Neuronal stem cell (in vitro differentiated cells): ENCODE data around the gene SIPA1.
"Not testable (repeated sequence)": the region's sequence is repeated elsewhere in the genome, so short reads cannot be mapped to it uniquely, and the experiment has no call there.

Experiments
- DNase-seq: peaks from one replicate; pipeline ENCODE4 v3.0.0-alpha.2; 2013; ENCODE audit warnings: low spot score
- H2AFZ ChIP-seq: one replicate; pipeline ENCODE4 v1.6.1; 2013; ENCODE audit warnings: mild to moderate bottlenecking, low read length, inconsistent platforms
- H2AK5ac ChIP-seq: 2 replicates; pipeline ENCODE4 v1.6.1; 2013; ENCODE audit warnings: low read depth, mild to moderate bottlenecking, inconsistent platforms, low read length, moderate library complexity, mixed read lengths
- H2BK120ac ChIP-seq: 2 replicates; pipeline ENCODE4 v1.6.1; 2013; ENCODE audit warnings: low read depth, mild to moderate bottlenecking, inconsistent platforms, low read length, moderate library complexity, mixed read lengths
- H2BK12ac ChIP-seq: one replicate; pipeline ENCODE4 v1.6.1; 2013; ENCODE audit warnings: low read length, inconsistent platforms
- H2BK15ac ChIP-seq: 2 replicates; pipeline ENCODE4 v1.6.1; 2013; ENCODE audit warnings: mild to moderate bottlenecking, low read length, inconsistent platforms, mixed read lengths
- H2BK5ac ChIP-seq: one replicate; pipeline ENCODE4 v1.6.1; 2013; ENCODE audit warnings: inconsistent platforms, mild to moderate bottlenecking, low read length, moderate library complexity
- H3K14ac ChIP-seq: one replicate; pipeline ENCODE4 v1.6.1; 2013; ENCODE audit warnings: low read length, inconsistent platforms
- H3K18ac ChIP-seq: 2 replicates; pipeline ENCODE4 v1.6.1; 2013; ENCODE audit warnings: low read length, inconsistent platforms
- H3K23ac ChIP-seq: 2 replicates; pipeline ENCODE4 v1.6.1; 2013; ENCODE audit warnings: low read depth, mild to moderate bottlenecking, mixed read lengths, low read length, inconsistent platforms; ENCODE audit not compliant: poor library complexity
- H3K27ac ChIP-seq: replicated peaks from 3 replicates; pipeline ENCODE4 v1.5.1; 2013; ENCODE audit warnings: low read length, inconsistent platforms
- H3K27me3 ChIP-seq, 3 experiments: 2 replicates each; pipeline ENCODE4 v1.6.1; 2013; ENCODE audit warnings: low read length in 3 of 3, mild to moderate bottlenecking in 2 of 3, inconsistent platforms in 1 of 3, low read depth in 1 of 3, mixed read lengths in 1 of 3, moderate library complexity in 1 of 3; ENCODE audit not compliant: control insufficient read depth in 3 of 3, insufficient read depth in 3 of 3
- H3K36me3 ChIP-seq, 2 donors: replicated peaks in 1 of 2; 2 replicates each; pipeline ENCODE4 v1.6.1; 2013; ENCODE audit warnings: low read length in 2 of 2; ENCODE audit not compliant: control insufficient read depth in 2 of 2, insufficient read depth in 2 of 2
- H3K4ac ChIP-seq: 2 replicates; pipeline ENCODE4 v1.6.1; 2013; ENCODE audit warnings: inconsistent platforms, mild to moderate bottlenecking, low read length, moderate library complexity
- H3K4me1 ChIP-seq, 2 donors: 1 replicate in 1 of 2; 2 replicates in 1 of 2; pipeline ENCODE4 v1.6.1; 2013; ENCODE audit warnings: low read length in 2 of 2, low read depth in 1 of 2; ENCODE audit not compliant: control insufficient read depth in 2 of 2, insufficient read depth in 1 of 2
- H3K4me2 ChIP-seq: one replicate; pipeline ENCODE4 v1.6.1; 2013; ENCODE audit warnings: mild to moderate bottlenecking, low read length, inconsistent platforms; ENCODE audit not compliant: insufficient read depth, poor library complexity, severe bottlenecking
- H3K4me3 ChIP-seq, 2 donors: 2 replicates each; pipeline ENCODE4 v1.5.1; 2013; ENCODE audit warnings: low read length in 2 of 2, mild to moderate bottlenecking in 2 of 2, inconsistent platforms in 1 of 2, moderate library complexity in 1 of 2
- H3K79me1 ChIP-seq: one replicate; pipeline ENCODE4 v1.6.1; 2013; ENCODE audit warnings: low read depth, mild to moderate bottlenecking, inconsistent platforms, low read length, moderate library complexity
- H3K9ac ChIP-seq: one replicate; pipeline ENCODE4 v1.6.1; 2013; ENCODE audit warnings: mild to moderate bottlenecking, low read depth, low read length, inconsistent platforms; ENCODE audit not compliant: poor library complexity
- H3K9me3 ChIP-seq, 2 donors: replicated peaks in 1 of 2; 2 replicates each; pipeline versions ENCODE3 to v1.6.1; 2013; ENCODE audit warnings: low read length in 2 of 2, mild to moderate bottlenecking in 2 of 2, inconsistent platforms in 1 of 2, low read depth in 1 of 2, mixed read lengths in 1 of 2, moderate library complexity in 1 of 2; ENCODE audit not compliant: control insufficient read depth in 2 of 2, insufficient read depth in 1 of 2
- H4K8ac ChIP-seq: one replicate; pipeline ENCODE4 v1.6.1; 2013; ENCODE audit warnings: low read depth, mild to moderate bottlenecking, inconsistent platforms, low read length, moderate library complexity
- H4K91ac ChIP-seq: one replicate; pipeline ENCODE4 v1.6.1; 2013; ENCODE audit warnings: low read length, low read depth, mild to moderate bottlenecking, inconsistent platforms; ENCODE audit not compliant: poor library complexity
- WGBS, 2 donors: extraction: QIAGEN DNeasy Blood & Tissue Kit; methylation state at CpG; one replicate each; pipeline ENCODE4 v1.1.7; 2013; ENCODE audit warnings: missing lambda C conversion rate in 2 of 2, mixed read lengths in 1 of 2; ENCODE audit not compliant: insufficient read length in 2 of 2, insufficient replicate concordance in 1 of 2; ENCODE audit errors: extremely low coverage in 2 of 2; 5-methylcytosine and 5-hydroxymethylcytosine counted together

Gene SIPA1

GRCh38 chr11:65639228-65639597, 1.3 kb downstream of the SIPA1 start:
- H3K4me1 ChIP-seq: peaks cover 16 to 25% of the 10 kb centered on the region in 2 donors
- not testable (repeated sequence) for H2BK12ac ChIP-seq, H4K91ac ChIP-seq, H3K4me3 ChIP-seq, H3K23ac ChIP-seq, DNase-seq, H2BK5ac ChIP-seq, H2BK15ac ChIP-seq, H3K9me3 ChIP-seq, H2BK120ac ChIP-seq, H3K9ac ChIP-seq, H3K18ac ChIP-seq, H3K4me2 ChIP-seq, H2AFZ ChIP-seq, H3K14ac ChIP-seq, H3K27ac ChIP-seq, H4K8ac ChIP-seq, H3K4ac ChIP-seq, H3K27me3 ChIP-seq
- H2AK5ac ChIP-seq: peak overlapping the region; percentile 68
- H3K36me3 ChIP-seq: peaks cover 28 to 45% of the 10 kb centered on the region in 2 donors
- H3K79me1 ChIP-seq: peaks cover 11% of the 10 kb centered on the region
- no CpG with 5 or more reads among the region's 9 CpGs for WGBS, 2 donors

- peaks cover 16 to 25% of the 10 kb centered on the region in 2 donors for H3K4me1 ChIP-seq
- peaks cover 0 to 3% (median 0%) of the 10 kb centered on the region in 3 experiments for H3K27me3 ChIP-seq
- no peak overlapping the region for H3K4ac ChIP-seq
- H3K4me3 ChIP-seq: no peak overlapping the region
- H3K27ac ChIP-seq: no peak overlapping the region
- no peak overlapping the region for H3K4me2 ChIP-seq
- no peak overlapping the region for H4K8ac ChIP-seq
- no peak for DNase-seq
- peaks cover 22 to 42% of the 10 kb centered on the region in 2 donors for H3K36me3 ChIP-seq
- no peak overlapping the region for H2AFZ ChIP-seq
- peaks cover 0 to 1% of the 10 kb centered on the region in 2 donors for H3K9me3 ChIP-seq
- no peak overlapping the region for H4K91ac ChIP-seq
- H3K79me1 ChIP-seq: peaks cover 10% of the 10 kb centered on the region
- no peak overlapping the region for H2BK15ac ChIP-seq
- H3K23ac ChIP-seq: no peak overlapping the region
- H2AK5ac ChIP-seq: peak overlapping the region; percentile 89
- H3K9ac ChIP-seq: no peak overlapping the region
- H3K14ac ChIP-seq: no peak overlapping the region
- no peak overlapping the region for H2BK5ac ChIP-seq
- no peak overlapping the region for H3K18ac ChIP-seq
- H2BK12ac ChIP-seq: no peak overlapping the region
- H2BK120ac ChIP-seq: no peak overlapping the region
- WGBS, 2 donors: no CpG with 5 or more reads among the region's 8 CpGs
Observed at GRCh38 chr11:65639623-65640482, 2.0 kb downstream of the SIPA1 start.

- H4K91ac ChIP-seq: no peak overlapping the region
- H3K9me3 ChIP-seq: no peaks in the 10 kb centered on the region
- no peak overlapping the region for H3K27ac ChIP-seq
- H3K79me1 ChIP-seq: peaks cover 7% of the 10 kb centered on the region
- peak overlapping the region; percentile 8 for H3K14ac ChIP-seq
- no peak overlapping the region for H3K4me3 ChIP-seq
- no peak overlapping the region for H2BK120ac ChIP-seq
- H3K4me2 ChIP-seq: no peak overlapping the region
- no peak overlapping the region for H3K18ac ChIP-seq
- H3K4ac ChIP-seq: no peak overlapping the region
- H2AFZ ChIP-seq: no peak overlapping the region
- no peak overlapping the region for H3K9ac ChIP-seq
- H3K36me3 ChIP-seq: peaks cover 13 to 35% of the 10 kb centered on the region in 2 donors
- H2BK15ac ChIP-seq: peak overlapping the region; percentile 30
- peak overlapping the region; percentile 41 for H2BK12ac ChIP-seq
- peak overlapping the region; percentile 57 for H3K23ac ChIP-seq
- no CpG with 5 or more reads among the region's 35 CpGs for WGBS, 2 donors
- peaks cover 16 to 25% of the 10 kb centered on the region in 2 donors for H3K4me1 ChIP-seq
- peaks cover 0 to 3% (median 0%) of the 10 kb centered on the region in 3 experiments for H3K27me3 ChIP-seq
- H2AK5ac ChIP-seq: peak overlapping the region; percentile 89
- DNase-seq: no peak
- H4K8ac ChIP-seq: no peak overlapping the region
- H2BK5ac ChIP-seq: no peak overlapping the region
Observed at GRCh38 chr11:65640483-65641296, 2.8 kb downstream of the SIPA1 start.
